Transverse colon (tissue), 4 donors: Measurements from ENCODE around the gene LRRC37B. TPM values are rescaled to one million over a fixed set of nuclear protein-coding genes. Genes with fewer than 3 reads are reported as not detected.

Experiments used
- DNase-seq: peaks from one replicate; pipeline ENCODE4 v3.0.0-alpha.2; 2019
- H3K27ac ChIP-seq, 4 donors: fragments of 200-600 bp; sonication (generic); 2 replicates each; pipeline ENCODE4 v1.5.1; 2016 to 2018; ENCODE audit warnings: inconsistent platforms in 4 of 4
- H3K27me3 ChIP-seq: fragments of 200-600 bp; sonication (generic); 2 replicates; pipeline ENCODE4 v1.5.1; 2017; ENCODE audit warnings: inconsistent platforms
- H3K36me3 ChIP-seq, 4 donors: fragments of 200-600 bp; sonication (generic); 2 replicates each; pipeline ENCODE4 v1.5.1; 2017 to 2019; ENCODE audit warnings: inconsistent platforms in 4 of 4
- H3K4me1 ChIP-seq, 4 donors: fragments of 200-600 bp; sonication (generic); 2 replicates each; pipeline ENCODE4 v1.5.1; 2017 to 2020; ENCODE audit warnings: inconsistent platforms in 4 of 4
- H3K4me3 ChIP-seq, 4 donors: fragments of 200-600 bp; sonication (generic); 1 replicate in 1 of 4; 2 replicates in 3 of 4; pipeline versions ENCODE4 v1.5.1 to v1.6.1; 2017 to 2019; ENCODE audit warnings: inconsistent platforms in 4 of 4
- H3K9me3 ChIP-seq, 2 donors: fragments of 200-600 bp; sonication (generic); 2 replicates each; pipeline ENCODE4 v1.5.1; 2017 to 2019; ENCODE audit warnings: inconsistent platforms in 2 of 2
- EP300 ChIP-seq: sonication (generic); formaldehyde crosslinking; IDR thresholded peaks from one replicate; pipeline ENCODE4 v1.6.1; 2017; ENCODE audit warnings: antibody characterized with exemption, low read depth
- POLR2A ChIP-seq: fragments of 450-650 bp; IDR thresholded peaks from one replicate; pipeline ENCODE4 v1.6.1; 2016; ENCODE audit warnings: antibody characterized with exemption, mild to moderate bottlenecking, moderate library complexity
- POLR2AphosphoS5 ChIP-seq, 3 donors: sonication (generic); formaldehyde crosslinking; IDR thresholded peaks; one replicate each; pipeline ENCODE4 v1.6.1; 2016; ENCODE audit warnings: antibody characterized with exemption in 3 of 3
- WGBS, 2 donors: methylation state at CpG; one replicate each; pipeline ENCODE4 v1.1.5; 2018; ENCODE audit warnings: low coverage in 1 of 2; 5-methylcytosine and 5-hydroxymethylcytosine counted together
- in situ Hi-C, 4 donors: fragments of 200-750 bp; cut with MboI; loops; one replicate each; pipeline versions ENCODE4 v1.15.0 to v1.15.1; 2017; ENCODE audit warnings: low sequenced_read_pairs in 3 of 4, low pct_ligation_motif_present in 1 of 4, low pct_unique_long_range_greater_than_20kb in 1 of 4
- intact Hi-C: fragments of 100-400 bp; cut with DNase I; formaldehyde crosslinking; loops from one replicate; pipeline ENCODE4 v1.15.1; 2023; ENCODE audit warnings: low total_unique reads
- small RNA-seq, 4 donors: library from RNA; depleted of rRNA; stranded (forward); fragments of <200 nt; gene quantifications; one replicate each; pipeline ENCODE3, GENCODE V24; 2016
- total RNA-seq, 4 donors: library from RNA; depleted of rRNA; stranded (reverse); fragments of >200 nt; gene quantifications; one replicate each; pipeline ENCODE4 v1.1.0, GENCODE V29; 2016
- TF ChIP-seq, protein P1 (sequence below), 5 experiments: fragments of 200-600 bp in 3 of 5; fragments of 450-650 bp in 2 of 5; sonication (generic) in 3 of 5; IDR thresholded peaks; 1 replicate in 2 of 5; 2 replicates in 3 of 5; pipeline ENCODE4 v1.5.1; 2016 to 2017; ENCODE audit warnings: antibody characterized with exemption in 5 of 5, inconsistent platforms in 3 of 5, mild to moderate bottlenecking in 2 of 5, moderate library complexity in 1 of 5

LRRC37B gene
- total RNA-seq, 4 donors from 2014 or later, result 21.0 to 34.0 (median 24.7) TPM

DNA sequence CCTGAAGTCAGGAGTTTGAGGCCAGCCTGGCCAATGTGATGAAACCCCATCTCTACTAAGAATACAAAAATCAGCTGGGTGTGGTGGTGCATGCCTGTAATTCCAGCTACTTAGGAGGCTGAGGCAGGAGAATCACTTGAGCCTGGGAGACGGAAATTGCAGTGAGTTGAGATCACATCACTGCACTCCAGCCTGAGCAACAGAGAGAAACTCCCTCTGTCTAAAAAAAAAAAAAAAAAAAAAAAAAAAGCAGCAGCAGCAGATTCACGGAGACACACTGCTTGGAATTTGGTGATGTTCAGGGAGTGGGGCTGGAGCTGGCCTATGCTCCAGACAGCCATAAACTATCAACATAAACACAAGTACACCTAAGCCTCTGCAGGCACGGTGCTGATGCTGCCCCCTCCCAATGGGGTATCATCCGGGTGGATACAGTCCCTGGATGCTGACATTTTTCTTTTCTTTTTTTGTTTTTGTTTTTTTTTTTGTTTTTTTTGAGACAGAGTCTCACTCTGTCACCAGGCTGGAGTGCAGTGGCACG lies 95.5 kb downstream of the LRRC37B start:
- intact Hi-C loops, result no loop called here
- H3K4me3 ChIP-seq, result no peak overlapping the region
- no peak for DNase-seq
- H3K9me3 ChIP-seq, result no peaks in the 10 kb centered on the region
- H3K4me1 ChIP-seq, result peaks cover 0 to 17% (median 7%) of the 10 kb centered on the region in 4 donors
- in situ Hi-C loops, result no loop called here
- no peaks in the 10 kb centered on the region for H3K27me3 ChIP-seq
- WGBS, 2 donors, result 62 to 75% methylated on average over 5 of the region's 5 CpGs
- no peak overlapping the region for H3K27ac ChIP-seq
- no peaks in the 10 kb centered on the region for H3K36me3 ChIP-seq
- TF ChIP-seq, protein P1, sequence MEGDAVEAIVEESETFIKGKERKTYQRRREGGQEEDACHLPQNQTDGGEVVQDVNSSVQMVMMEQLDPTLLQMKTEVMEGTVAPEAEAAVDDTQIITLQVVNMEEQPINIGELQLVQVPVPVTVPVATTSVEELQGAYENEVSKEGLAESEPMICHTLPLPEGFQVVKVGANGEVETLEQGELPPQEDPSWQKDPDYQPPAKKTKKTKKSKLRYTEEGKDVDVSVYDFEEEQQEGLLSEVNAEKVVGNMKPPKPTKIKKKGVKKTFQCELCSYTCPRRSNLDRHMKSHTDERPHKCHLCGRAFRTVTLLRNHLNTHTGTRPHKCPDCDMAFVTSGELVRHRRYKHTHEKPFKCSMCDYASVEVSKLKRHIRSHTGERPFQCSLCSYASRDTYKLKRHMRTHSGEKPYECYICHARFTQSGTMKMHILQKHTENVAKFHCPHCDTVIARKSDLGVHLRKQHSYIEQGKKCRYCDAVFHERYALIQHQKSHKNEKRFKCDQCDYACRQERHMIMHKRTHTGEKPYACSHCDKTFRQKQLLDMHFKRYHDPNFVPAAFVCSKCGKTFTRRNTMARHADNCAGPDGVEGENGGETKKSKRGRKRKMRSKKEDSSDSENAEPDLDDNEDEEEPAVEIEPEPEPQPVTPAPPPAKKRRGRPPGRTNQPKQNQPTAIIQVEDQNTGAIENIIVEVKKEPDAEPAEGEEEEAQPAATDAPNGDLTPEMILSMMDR (IDR thresholded peaks at IDR 0.05), result no peak
- TF ChIP-seq POLR2A, result no peak
- TF ChIP-seq POLR2AphosphoS5 (IDR thresholded peaks at IDR 0.05), result no peak
- no peak for TF ChIP-seq EP300

Small RNA genes lying within 50 kb of the gene (small RNA-seq; reads per million reads assigned to genes)
- gene AC090616.4 (0 reads per million in 4 donors), gene RNA5SP437 (0 to 0.36 (median 0) reads per million in 4 donors)

Other genes with a start within 250 kb of the LRRC37B start
- gene COPRS, start 148.1 kb upstream of the LRRC37B start, total RNA-seq, result 10 to 100 TPM; 19.8 to 43.8 (median 38.2) TPM
- 10 to 100 TPM in 3 of 4 donors, 1 to 10 TPM in 1; 8.6 to 46.2 (median 23.5) TPM for gene UTP6, start 105.7 kb upstream of the LRRC37B start, total RNA-seq
- 10 to 100 TPM in 3 of 4 donors, 1 to 10 TPM in 1; 9.2 to 19.4 (median 14.8) TPM for gene SUZ12, start 70.4 kb upstream of the LRRC37B start, total RNA-seq
- 10 to 100 TPM; 10.5 to 43.3 (median 30.8) TPM for gene RHOT1, start 135.1 kb downstream of the LRRC37B start, total RNA-seq